Stimulated activated CD4-positive, alpha-beta T cell treated with anti-CD3 and anti-CD28 coated beads, Interleukin-15, amount 100 ng/mL, for 24 hours (primary cell): ENCODE results near the gene RPTOR.
"Not testable (repeated sequence)": the region's sequence is repeated elsewhere in the genome, so short reads cannot be mapped to it uniquely, and the experiment has no call there.

Experiments used
- DNase-seq: peaks from one replicate; pipeline ENCODE4 v3.0.0-alpha.2; 2020

RPTOR gene

DNA sequence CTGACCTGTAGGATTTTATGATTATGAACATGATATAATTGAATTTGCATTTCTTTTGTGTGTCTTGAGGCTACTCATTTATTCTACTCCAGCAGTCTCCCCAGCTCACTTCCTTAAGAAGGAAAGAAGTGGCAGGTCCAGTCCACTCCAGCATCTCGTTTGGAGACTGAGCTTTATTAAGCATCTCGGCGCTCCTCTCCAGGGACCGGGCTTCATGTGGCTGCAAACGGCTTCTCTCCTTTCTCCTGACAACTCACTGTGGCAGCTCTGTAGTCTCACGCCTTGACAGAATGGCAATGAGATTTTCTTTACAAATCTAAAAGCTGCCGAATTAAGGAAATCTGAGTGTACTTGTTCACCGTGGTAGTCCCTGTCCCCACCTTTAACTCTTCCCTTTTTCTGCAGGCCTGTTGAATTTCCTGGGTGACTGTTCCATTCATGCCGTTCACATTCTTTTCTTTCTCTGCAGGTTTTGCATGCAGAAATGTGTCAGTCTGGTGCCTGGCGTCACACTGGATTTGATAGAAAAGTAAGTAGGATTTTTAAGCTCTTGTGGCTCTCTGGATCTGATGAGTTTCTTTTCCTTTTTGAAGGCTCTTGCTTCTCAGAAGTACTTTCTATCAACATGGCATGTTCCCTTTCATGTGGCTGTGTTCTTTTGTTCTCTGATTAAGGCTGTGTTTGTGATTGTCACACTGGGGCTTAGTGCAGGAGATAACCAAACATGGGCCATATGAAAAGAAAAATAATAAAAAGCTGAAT is 246.5 kb downstream of the RPTOR start:
- peak; percentile 35 for DNase-seq

GRCh38 chr17:80791758-80792284 is 247.2 kb downstream of the RPTOR start:
- peak; percentile 78 for DNase-seq

DNA sequence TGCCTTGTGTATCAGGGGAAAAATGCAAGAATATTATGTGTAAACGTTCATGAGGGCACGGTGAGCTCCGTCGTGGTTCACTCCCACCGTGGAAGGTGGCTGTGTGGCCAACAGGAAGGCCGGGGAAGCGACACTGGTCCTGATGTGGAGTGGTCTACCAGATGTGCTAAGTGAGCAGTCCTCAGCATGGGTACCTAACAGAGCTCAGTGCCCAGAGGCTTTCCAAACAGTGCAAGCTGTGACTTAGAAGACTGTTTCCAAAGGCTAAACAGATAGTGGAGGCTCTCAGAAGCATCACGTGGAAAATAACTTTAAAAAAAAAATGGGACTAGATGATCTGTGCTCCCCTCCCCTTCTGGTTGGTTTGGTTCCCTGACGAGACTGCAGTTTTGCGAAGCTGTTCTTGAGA is 247.7 kb downstream of the RPTOR start:
- no peak for DNase-seq

GRCh38 chr17:80793421-80793820 is 248.8 kb downstream of the RPTOR start:
- DNase-seq: no peak

GRCh38 chr17:80793851-80794267 is 249.2 kb downstream of the RPTOR start:
- no peak for DNase-seq

DNA sequence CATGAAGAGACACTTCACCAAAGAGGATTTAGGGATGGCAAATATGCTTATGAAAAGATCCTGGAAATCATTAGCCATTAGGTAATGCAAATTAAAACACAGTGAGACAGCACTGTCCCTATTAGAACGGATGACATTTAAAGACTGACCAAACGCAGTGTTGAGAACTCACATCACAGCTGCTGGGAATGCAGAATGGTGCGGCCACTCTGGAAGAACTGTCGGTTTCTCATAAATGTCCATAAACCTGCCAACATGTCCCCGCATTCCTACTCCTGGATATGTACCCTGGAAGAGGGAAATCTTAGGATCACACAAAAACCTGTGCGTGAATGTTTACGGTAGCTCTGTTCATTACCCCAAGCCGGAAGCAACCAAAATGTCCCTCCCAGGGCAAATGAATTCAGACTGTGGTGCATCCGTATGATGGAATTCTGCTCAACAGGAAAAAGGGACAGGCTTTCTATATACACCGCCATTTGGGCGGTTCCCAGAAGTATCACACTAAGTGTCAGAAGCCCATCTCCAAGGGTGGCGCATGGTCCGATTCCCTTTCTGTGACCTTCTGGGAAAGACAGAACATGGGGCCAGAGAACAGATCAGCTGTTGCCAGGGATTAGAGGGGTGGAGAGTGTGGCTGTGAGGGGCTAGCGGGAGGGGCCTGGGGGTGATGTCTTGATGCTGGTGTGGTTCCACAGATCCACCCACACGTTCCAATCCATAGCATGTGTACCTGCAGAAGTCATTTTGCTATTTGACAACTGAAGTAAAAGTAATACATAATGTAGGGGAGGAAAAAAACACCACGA is 249.8 kb downstream of the RPTOR start:
- DNase-seq: no peak

DNA sequence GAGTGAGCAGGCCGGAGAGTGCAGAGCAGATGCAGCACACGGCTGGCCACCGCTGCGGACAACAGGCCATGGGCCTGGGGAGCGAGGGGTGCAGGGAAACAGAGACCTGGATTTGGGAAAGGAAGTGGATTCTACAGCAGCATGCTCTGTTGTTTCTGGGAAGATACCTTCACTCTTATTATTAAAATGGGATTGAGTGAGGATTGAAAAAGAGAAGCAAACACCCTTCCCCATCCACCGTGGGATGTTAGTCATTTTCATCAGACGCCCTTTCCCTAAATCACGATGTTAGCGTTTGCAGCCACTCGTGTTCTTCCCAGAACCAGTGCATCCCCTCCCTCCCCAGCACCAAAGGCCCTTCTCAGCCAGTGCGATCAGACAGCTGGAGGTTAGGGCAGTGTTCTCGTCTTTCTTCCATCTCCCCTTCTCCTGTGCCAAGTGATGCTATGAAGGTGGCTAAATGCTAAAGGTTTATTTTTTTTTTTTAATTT is 250.5 kb downstream of the RPTOR start:
- DNase-seq: no peak

DNA sequence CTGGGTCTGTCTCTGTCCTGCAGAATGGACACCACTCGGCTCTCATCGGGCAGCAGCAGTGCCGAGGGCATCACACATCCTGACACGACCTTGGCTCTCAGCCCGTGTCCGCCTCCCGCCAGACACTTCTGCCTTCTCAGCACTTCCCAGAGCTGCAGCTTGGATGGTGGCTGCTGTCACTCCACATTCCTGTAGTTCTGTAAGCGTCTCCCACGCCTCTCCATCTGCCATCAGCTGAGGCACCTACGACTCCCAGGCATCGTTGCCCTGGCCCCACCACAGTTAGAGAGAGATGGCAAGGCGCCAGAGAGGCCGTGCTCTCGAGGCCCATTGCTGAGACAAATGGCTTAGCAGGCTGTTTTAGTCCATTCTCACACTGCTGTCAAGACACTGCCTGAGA is 251.1 kb downstream of the RPTOR start:
- no peak for DNase-seq

- DNase-seq: peak; percentile 41
Measured at GRCh38 chr17:80796430-80796861, 251.8 kb downstream of the RPTOR start.

DNA sequence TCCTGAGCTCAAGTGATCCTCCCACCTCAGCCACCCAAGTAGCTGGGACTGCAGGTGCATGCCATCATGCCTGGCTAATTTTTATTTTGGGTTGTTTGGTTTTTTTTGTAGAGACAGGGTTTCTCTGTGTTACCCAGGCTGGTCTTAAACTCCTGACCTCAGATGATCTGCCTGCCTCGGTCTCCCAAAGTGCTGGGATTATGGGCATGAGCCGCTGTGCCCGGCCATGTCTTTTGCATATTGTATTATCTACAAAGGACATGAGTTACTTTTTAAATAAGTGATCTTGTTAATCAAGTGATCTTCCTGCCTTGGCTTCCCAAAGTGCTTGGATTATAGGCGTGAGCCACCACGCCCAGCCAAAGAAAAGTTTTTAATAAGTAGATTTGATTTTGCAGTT is 252.6 kb downstream of the RPTOR start:
- DNase-seq: not testable (repeated sequence)

GRCh38 chr17:80797741-80798594 is 253.3 kb downstream of the RPTOR start:
- DNase-seq: no peak

- no peak for DNase-seq
Measured at GRCh38 chr17:80798595-80799537, 254.2 kb downstream of the RPTOR start.

GRCh38 chr17:80799538-80800480 is 255.2 kb downstream of the RPTOR start:
- DNase-seq: no peak

GRCh38 chr17:80800481-80801391 is 256.1 kb downstream of the RPTOR start:
- DNase-seq: no peak

- no peak for DNase-seq
Measured at GRCh38 chr17:80802626-80803450, 258.2 kb downstream of the RPTOR start.

DNA sequence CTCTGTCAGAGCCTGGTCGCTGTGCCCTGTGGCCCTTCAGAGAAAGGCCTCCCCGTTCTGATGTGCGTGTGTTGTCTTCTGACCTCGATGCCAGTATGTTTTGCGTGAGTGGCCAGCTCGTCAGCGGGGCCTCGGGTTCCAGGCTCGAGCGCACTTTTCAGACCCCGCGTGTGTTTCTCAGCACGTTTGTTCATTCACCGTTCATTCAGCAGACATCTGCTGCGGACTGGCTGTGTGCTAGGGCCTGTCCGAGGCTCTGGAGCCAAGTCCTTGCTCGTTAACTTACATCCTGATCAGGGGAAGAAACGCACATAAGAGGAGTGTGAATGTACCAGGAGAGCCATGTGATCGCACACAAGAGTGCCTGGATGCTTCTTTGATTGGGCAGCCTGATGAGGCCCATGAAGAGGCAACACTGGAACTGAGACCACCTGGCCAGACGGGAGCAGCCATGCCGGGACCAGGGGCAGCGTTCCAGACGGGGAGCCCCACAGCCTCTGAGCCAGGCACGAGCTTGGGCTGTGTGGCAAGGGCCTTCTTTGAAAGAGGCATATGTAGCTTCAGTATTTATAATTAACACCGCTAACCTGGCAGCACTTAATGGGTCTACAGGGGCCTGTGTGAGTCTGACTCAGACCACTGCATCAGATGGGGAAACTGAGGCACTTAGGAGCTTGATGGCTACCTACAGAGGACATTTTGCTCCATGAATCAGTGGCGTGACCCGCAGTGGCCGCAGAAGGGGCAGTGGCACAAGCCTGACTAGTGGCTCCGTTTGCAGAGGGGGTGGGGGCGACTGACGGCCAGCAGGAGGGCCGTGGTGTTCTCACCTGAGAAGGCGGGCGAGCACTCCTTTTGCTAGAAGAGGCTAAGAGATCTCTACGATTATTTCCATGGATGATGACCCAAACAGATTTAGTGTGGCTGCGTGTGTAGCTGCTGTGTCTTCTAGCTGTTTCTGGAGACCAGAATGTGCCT is 259.1 kb downstream of the RPTOR start:
- DNase-seq: no peak

DNA sequence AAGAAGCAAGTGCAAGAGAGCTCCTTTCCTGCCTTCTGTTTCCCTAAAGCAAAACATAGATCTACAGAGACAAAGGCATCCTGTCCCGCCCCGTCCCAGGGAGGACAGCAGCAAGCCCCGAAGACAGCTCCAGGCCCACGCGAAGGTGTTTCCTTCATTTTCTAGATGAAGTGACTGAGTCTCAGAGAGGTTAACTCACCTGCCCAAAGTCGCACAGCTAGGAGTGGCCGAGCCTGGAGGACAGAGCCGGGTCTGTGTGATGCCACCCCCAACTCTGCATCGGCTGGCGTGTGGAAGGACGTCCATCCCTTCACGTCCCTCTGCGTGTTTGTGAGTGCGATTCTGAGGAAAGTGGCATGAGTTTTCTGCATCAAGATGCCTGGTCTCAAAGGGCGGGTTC is 259.8 kb downstream of the RPTOR start:
- DNase-seq: peak; percentile 39
